IMR-90 (cell line): ENCODE results near the gene ZNF768. TPM values are rescaled to one million over a fixed set of nuclear protein-coding genes. Genes with fewer than 3 reads are reported as not detected.

Experiments
- ATAC-seq: fragments of 200-7000 bp; cut with Tn5 transposase; 2 replicates; pipeline ENCODE4 v1.9.1; 2020; ENCODE audit warnings: low read depth, mild to moderate bottlenecking, moderate library complexity
- BruUV-seq: library from RNA; stranded (reverse); fragments of 400-500 nt; replicated peaks from 2 replicates; lab custom pipeline; 2021; lab: Mats Ljungman, UMichigan
- CTCF ChIA-PET: fragments of 300-600 bp; formaldehyde crosslinking; extraction: SDS; loops from one replicate; lab custom pipeline; 2021; ENCODE audit warnings: antibody characterized with exemption; lab: Yijun Ruan, JAX
- POLR2A ChIA-PET: fragments of 300-600 bp; sonication (Branson Sonifier 250); formaldehyde crosslinking; loops from one replicate; lab custom pipeline; 2022; ENCODE audit warnings: antibody characterized with exemption; ENCODE audit not compliant: unreplicated experiment; lab: Charles Lee
- DNase-seq: peaks from one replicate; pipeline ENCODE4 v3.0.0; 2013
- H2AFZ ChIP-seq: replicated peaks from 2 replicates; pipeline ENCODE3; 2013; ENCODE audit warnings: low read length, mild to moderate bottlenecking; ENCODE audit not compliant: poor library complexity
- H2AK5ac ChIP-seq: 2 replicates; pipeline ENCODE4 v1.6.1; 2013; ENCODE audit warnings: low read depth, low read length, inconsistent platforms
- H2AK9ac ChIP-seq: replicated peaks from 2 replicates; pipeline ENCODE3; 2013; ENCODE audit warnings: mild to moderate bottlenecking, low read depth, low read length, moderate library complexity; ENCODE audit not compliant: poor library complexity
- H2BK120ac ChIP-seq: 2 replicates; pipeline ENCODE4 v1.6.1; 2013; ENCODE audit warnings: low read depth, low read length, inconsistent platforms
- H2BK15ac ChIP-seq: 3 replicates; pipeline ENCODE4 v1.6.1; 2013; ENCODE audit warnings: low read depth, low read length, inconsistent platforms
- H2BK20ac ChIP-seq: 2 replicates; pipeline ENCODE4 v1.6.1; 2013; ENCODE audit warnings: low read depth, mild to moderate bottlenecking, inconsistent platforms, low read length, moderate library complexity
- H2BK5ac ChIP-seq: 2 replicates; pipeline ENCODE4 v1.6.1; 2013; ENCODE audit warnings: mild to moderate bottlenecking, low read depth, low read length, inconsistent platforms; ENCODE audit not compliant: poor library complexity, severe bottlenecking
- H3K14ac ChIP-seq: replicated peaks from 2 replicates; pipeline ENCODE4 v1.6.1; 2013; ENCODE audit warnings: low read depth, low read length, inconsistent platforms
- H3K18ac ChIP-seq: 2 replicates; pipeline ENCODE4 v1.6.1; 2013; ENCODE audit warnings: low read depth, low read length, control low read depth
- H3K23ac ChIP-seq: 2 replicates; pipeline ENCODE4 v1.6.1; 2013; ENCODE audit warnings: low read depth, low read length, inconsistent platforms
- H3K27ac ChIP-seq: 2 replicates; pipeline ENCODE4 v1.5.1; 2013; ENCODE audit warnings: mild to moderate bottlenecking, control low read depth, low read length; ENCODE audit not compliant: insufficient read depth
- H3K27me3 ChIP-seq: 2 replicates; pipeline ENCODE4 v1.6.1; 2013; ENCODE audit warnings: low read length; ENCODE audit not compliant: control insufficient read depth, insufficient read depth
- H3K36me3 ChIP-seq: 2 replicates; pipeline ENCODE4 v1.6.1; 2013; ENCODE audit warnings: low read length, mixed read lengths; ENCODE audit not compliant: control insufficient read depth, insufficient read depth
- H3K4ac ChIP-seq: 2 replicates; pipeline ENCODE4 v1.6.1; 2013; ENCODE audit warnings: low read depth, low read length, inconsistent platforms
- H3K4me1 ChIP-seq: 2 replicates; pipeline ENCODE4 v1.6.1; 2013; ENCODE audit warnings: low read length, mixed read lengths; ENCODE audit not compliant: control insufficient read depth, insufficient read depth
- H3K4me2 ChIP-seq: 2 replicates; pipeline ENCODE4 v1.6.1; 2013; ENCODE audit warnings: low read depth, mild to moderate bottlenecking, control low read depth, low read length, moderate library complexity
- H3K4me3 ChIP-seq: 2 replicates; pipeline ENCODE4 v1.5.1; 2013; ENCODE audit warnings: low read depth, mild to moderate bottlenecking, control low read depth, low read length, moderate library complexity; ENCODE audit not compliant: insufficient read depth
- H3K56ac ChIP-seq: 2 replicates; pipeline ENCODE4 v1.6.1; 2013; ENCODE audit warnings: low read length, inconsistent platforms; ENCODE audit not compliant: insufficient read depth; ENCODE audit errors: extremely low read depth
- H3K79me1 ChIP-seq, 2 experiments: 2 replicates each; pipeline ENCODE4 v1.6.1; 2013; ENCODE audit warnings: low read length in 2 of 2, inconsistent platforms in 1 of 2, low read depth in 1 of 2
- H3K9ac ChIP-seq: 2 replicates; pipeline ENCODE4 v1.6.1; 2013; ENCODE audit warnings: low read depth, low read length, control low read depth
- H3K9me1 ChIP-seq: 2 replicates; pipeline ENCODE4 v1.6.1; 2013; ENCODE audit warnings: low read length, inconsistent platforms; ENCODE audit not compliant: insufficient read depth
- H3K9me3 ChIP-seq: 2 replicates; pipeline ENCODE4 v1.6.1; 2013; ENCODE audit warnings: low read length; ENCODE audit not compliant: control insufficient read depth, insufficient read depth
- H4K20me1 ChIP-seq: 2 replicates; pipeline ENCODE4 v1.6.1; 2013; ENCODE audit warnings: low read length, inconsistent platforms; ENCODE audit not compliant: insufficient read depth
- H4K5ac ChIP-seq: 2 replicates; pipeline ENCODE4 v1.6.1; 2013; ENCODE audit warnings: mild to moderate bottlenecking, low read depth, low read length, control low read depth
- H4K8ac ChIP-seq, 2 experiments: 2 replicates each; pipeline ENCODE4 v1.6.1; 2013; ENCODE audit warnings: low read depth in 2 of 2, low read length in 2 of 2, control low read depth in 1 of 2, inconsistent platforms in 1 of 2
- H4K91ac ChIP-seq: 2 replicates; pipeline ENCODE4 v1.6.1; 2013; ENCODE audit warnings: low read depth, low read length, inconsistent platforms; ENCODE audit not compliant: insufficient read depth
- FOS ChIP-seq: fragments of 150-350 bp; IDR thresholded peaks from 2 replicates; pipeline ENCODE4 v1.6.1; 2016; ENCODE audit warnings: low read depth, low read length
- MAFK ChIP-seq: IDR thresholded peaks from 2 replicates; pipeline ENCODE4 v1.6.1; 2012; ENCODE audit warnings: low read depth, low read length, improper control_type of control experiment
- MAZ ChIP-seq: IDR thresholded peaks from 2 replicates; pipeline ENCODE4 v1.6.1; 2012; ENCODE audit warnings: low read depth, mild to moderate bottlenecking, low read length, improper control_type of control experiment, moderate library complexity, borderline replicate concordance
- MXI1 ChIP-seq: IDR thresholded peaks from 2 replicates; pipeline ENCODE4 v1.6.1; 2012; ENCODE audit warnings: low read depth, mild to moderate bottlenecking, low read length, moderate library complexity, borderline replicate concordance
- POLR2A ChIP-seq: IDR thresholded peaks from 2 replicates; pipeline ENCODE4 v1.6.1; 2012; ENCODE audit warnings: mild to moderate bottlenecking, low read depth, low read length
- RAD21 ChIP-seq: IDR thresholded peaks from 2 replicates; pipeline ENCODE4 v1.6.1; 2012; ENCODE audit warnings: low read length, improper control_type of control experiment
- WGBS, 2 experiments: methylation state at CpG; one replicate each; pipeline versions ENCODE4 v1.1.5 to v1.1.7; 2013; ENCODE audit warnings: missing lambda C conversion rate in 2 of 2; ENCODE audit not compliant: insufficient read length in 1 of 2; ENCODE audit errors: extremely low coverage in 2 of 2; 5-methylcytosine and 5-hydroxymethylcytosine counted together
- dilution Hi-C: fragments of 300-500 bp; cut with HindIII; formaldehyde crosslinking; loops from one replicate; pipeline ENCODE4 v1.14.3; 2018; ENCODE audit warnings: low sequenced_read_pairs; ENCODE audit not compliant: unreplicated experiment
- in situ Hi-C: fragments of 300-500 bp; cut with MboI; formaldehyde crosslinking; loops from 3 replicates; pipeline ENCODE4 v1.14.3; 2019; ENCODE audit warnings: low sequenced_read_pairs, inconsistent platforms, mixed read lengths
- intact Hi-C: fragments of 100-400 bp; cut with micrococcal nuclease; formaldehyde crosslinking; loops from 2 replicates; pipeline ENCODE4 v1.10.0; 2022
- polyA plus RNA-seq, 3 experiments: library from polyadenylated mRNA; depleted of rRNA; stranded (reverse); fragments of >200 nt; gene quantifications; 2 replicates each; pipeline ENCODE4 v1.2.3, GENCODE V29; 2012; ENCODE audit warnings: low replicate concordance in 1 of 3
- total RNA-seq: library from RNA; depleted of rRNA; stranded (reverse); fragments of >200 nt; gene quantifications from 2 replicates; pipeline ENCODE4 v1.2.3, GENCODE V29; 2012
- TF ChIP-seq, protein P1 (sequence below): fragments of 150-350 bp; IDR thresholded peaks from 2 replicates; pipeline ENCODE4 v1.6.1; 2016; ENCODE audit warnings: low read depth, mild to moderate bottlenecking, low read length, moderate library complexity, borderline replicate concordance

The ZNF768 gene
- total and polyA plus RNA-seq, 2 of the 4 experiments (the other 2 are of a cell fraction) = 9.3 to 22.1 TPM

DNA sequence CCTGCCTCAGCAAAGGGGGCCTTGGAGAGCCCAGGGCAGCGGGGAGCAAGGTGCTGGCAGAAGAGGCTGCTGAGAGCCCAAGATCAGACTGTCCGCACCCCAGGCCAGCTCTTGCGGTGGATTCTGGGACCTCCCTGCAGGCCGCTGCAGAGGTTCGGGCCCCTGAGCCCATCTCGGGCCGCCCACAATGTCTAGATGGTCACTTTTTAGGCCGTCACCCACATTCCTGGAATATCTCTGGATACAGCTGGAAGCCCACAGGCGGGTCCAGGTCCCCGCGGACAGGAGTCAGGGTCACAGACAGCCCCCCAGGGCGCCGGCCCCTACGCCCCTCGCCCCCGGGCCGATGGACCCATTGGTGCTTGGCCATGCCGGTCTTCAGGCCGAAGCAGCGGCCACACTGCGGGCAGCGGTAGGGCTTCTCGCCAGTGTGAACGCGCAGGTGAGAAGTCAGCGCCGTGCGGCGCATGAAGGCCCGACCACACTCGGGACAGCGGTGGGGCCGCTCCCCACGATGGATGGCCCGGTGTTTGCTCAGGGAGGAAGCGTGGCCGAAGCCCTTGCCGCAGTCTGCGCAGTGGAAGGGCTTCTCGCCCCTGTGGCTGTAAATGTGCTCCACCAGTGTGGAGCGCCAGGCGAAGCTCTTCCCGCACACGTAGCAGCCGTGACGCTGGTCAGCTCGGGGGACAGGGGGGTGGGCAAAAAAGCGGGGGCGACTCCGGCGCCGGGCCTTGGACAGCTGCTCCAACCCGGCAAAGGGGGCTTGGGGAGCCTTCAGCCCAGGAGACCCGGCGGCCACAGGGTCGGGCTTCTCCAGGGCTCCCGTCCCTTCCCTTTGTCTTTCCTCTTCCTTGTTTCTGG, 6.1 kb upstream of the ZNF768 start:
- Histone ChIP-seq H4K20me1 (no peaks in the 10 kb centered on the region), H2AK9ac (no peak overlapping the region), H3K36me3 (peaks cover 5% of the 10 kb centered on the region; the same call in 1 of the 2 replicates), H4K8ac (no peak overlapping the region), H2AFZ (no peak overlapping the region), H4K5ac (no peak overlapping the region), H3K27me3 (no peaks in the 10 kb centered on the region), H3K23ac (no peak overlapping the region), H3K9me3 (no peaks in the 10 kb centered on the region), H2AK5ac (no peak overlapping the region), H2BK15ac (no peak overlapping the region), H4K91ac (no peak overlapping the region), H3K4me3 (no peak overlapping the region), H3K14ac (no peak overlapping the region), H2BK120ac (no peak overlapping the region), H3K79me1 (peaks cover 6 to 31% of the 10 kb centered on the region in 2 experiments), H2BK20ac (no peak overlapping the region), H3K9me1 (peaks cover 15% of the 10 kb centered on the region), H3K9ac (no peak overlapping the region), H2BK5ac (no peak overlapping the region), H3K4ac (no peak overlapping the region), H3K56ac (no peak overlapping the region), H3K4me1 (peaks cover 12% of the 10 kb centered on the region), H3K18ac (no peak overlapping the region), H3K27ac (no peak overlapping the region), H3K4me2 (no peak overlapping the region)
- CTCF ChIA-PET = no interaction called here
- TF ChIP-seq MXI1 = no peak
- no peak for TF ChIP-seq RAD21
- TF ChIP-seq MAFK = no peak
- no peak for TF ChIP-seq MAZ
- TF ChIP-seq, protein P1, sequence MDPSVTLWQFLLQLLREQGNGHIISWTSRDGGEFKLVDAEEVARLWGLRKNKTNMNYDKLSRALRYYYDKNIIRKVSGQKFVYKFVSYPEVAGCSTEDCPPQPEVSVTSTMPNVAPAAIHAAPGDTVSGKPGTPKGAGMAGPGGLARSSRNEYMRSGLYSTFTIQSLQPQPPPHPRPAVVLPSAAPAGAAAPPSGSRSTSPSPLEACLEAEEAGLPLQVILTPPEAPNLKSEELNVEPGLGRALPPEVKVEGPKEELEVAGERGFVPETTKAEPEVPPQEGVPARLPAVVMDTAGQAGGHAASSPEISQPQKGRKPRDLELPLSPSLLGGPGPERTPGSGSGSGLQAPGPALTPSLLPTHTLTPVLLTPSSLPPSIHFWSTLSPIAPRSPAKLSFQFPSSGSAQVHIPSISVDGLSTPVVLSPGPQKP = no peak
- TF ChIP-seq FOS = no peak
- no peak for TF ChIP-seq POLR2A
- no TSS peak for BruUV-seq
- 93% methylated on average over 34 of the region's 57 CpGs; no CpG with 5 or more reads in 1 of the 2 experiments for WGBS, 2 experiments
- ATAC-seq = no peak
- in situ Hi-C loops = no loop called here
- dilution Hi-C loops = no loop called here
- no peak for DNase-seq
- intact Hi-C loops = no loop called here
- POLR2A ChIA-PET = no interaction called here
